ENCODE data around the gene PXYLP1.

DNA sequence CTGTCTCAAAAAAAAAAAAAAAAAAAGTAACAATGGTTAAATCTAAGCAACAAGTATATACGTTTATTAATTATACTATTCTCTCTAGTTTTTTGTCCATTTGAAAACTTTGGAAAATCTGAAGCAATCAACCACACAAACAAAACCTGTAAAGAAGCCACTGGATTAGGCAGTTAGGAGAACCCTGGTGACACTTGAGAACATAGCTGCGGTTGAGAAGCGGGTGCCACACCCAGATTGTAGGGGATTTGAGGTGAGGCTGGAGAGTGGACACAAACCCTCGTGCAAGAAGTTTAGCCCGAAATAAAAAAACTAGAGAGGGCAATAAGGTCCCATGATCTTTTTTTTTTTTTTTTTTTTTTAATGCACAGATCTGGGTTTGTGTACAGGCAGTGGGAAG lies 110.8 kb downstream of the PXYLP1 start:
- TF ChIP-seq POLR2A (IDR thresholded peaks at IDR 0.05): no peak
- TF ChIP-seq, protein P1, sequence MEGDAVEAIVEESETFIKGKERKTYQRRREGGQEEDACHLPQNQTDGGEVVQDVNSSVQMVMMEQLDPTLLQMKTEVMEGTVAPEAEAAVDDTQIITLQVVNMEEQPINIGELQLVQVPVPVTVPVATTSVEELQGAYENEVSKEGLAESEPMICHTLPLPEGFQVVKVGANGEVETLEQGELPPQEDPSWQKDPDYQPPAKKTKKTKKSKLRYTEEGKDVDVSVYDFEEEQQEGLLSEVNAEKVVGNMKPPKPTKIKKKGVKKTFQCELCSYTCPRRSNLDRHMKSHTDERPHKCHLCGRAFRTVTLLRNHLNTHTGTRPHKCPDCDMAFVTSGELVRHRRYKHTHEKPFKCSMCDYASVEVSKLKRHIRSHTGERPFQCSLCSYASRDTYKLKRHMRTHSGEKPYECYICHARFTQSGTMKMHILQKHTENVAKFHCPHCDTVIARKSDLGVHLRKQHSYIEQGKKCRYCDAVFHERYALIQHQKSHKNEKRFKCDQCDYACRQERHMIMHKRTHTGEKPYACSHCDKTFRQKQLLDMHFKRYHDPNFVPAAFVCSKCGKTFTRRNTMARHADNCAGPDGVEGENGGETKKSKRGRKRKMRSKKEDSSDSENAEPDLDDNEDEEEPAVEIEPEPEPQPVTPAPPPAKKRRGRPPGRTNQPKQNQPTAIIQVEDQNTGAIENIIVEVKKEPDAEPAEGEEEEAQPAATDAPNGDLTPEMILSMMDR (IDR thresholded peaks at IDR 0.05): no peak

Measured in Peyer's patch (tissue), 4 donors.